Calu3 (cell line): ENCODE results near the gene RAI1. TPM values are rescaled to one million over a fixed set of nuclear protein-coding genes. Genes with fewer than 3 reads are reported as not detected.

Experiments
- BruUV-seq: library from RNA; stranded (reverse); fragments of 400-500 nt; replicated peaks from 2 replicates; lab custom pipeline; 2021; lab: Mats Ljungman, UMichigan
- CTCF ChIA-PET: fragments of 300-600 bp; sonication (Branson Sonifier 250); formaldehyde crosslinking; loops from one replicate; lab custom pipeline; 2022; ENCODE audit warnings: antibody characterized with exemption; lab: Charles Lee
- DNase-seq: peaks from one replicate; pipeline ENCODE4 v3.0.0; 2022
- H3K27ac Mint-ChIP-seq: one replicate; pipeline ENCODE4 v1.8.0; 2022; ENCODE audit warnings: mixed read lengths; ENCODE audit not compliant: unreplicated experiment
- H3K27me3 Mint-ChIP-seq: one replicate; pipeline ENCODE4 v1.8.0; 2022; ENCODE audit warnings: mixed read lengths; ENCODE audit not compliant: unreplicated experiment
- H3K36me3 Mint-ChIP-seq: one replicate; pipeline ENCODE4 v1.8.0; 2022; ENCODE audit warnings: mild to moderate bottlenecking, moderate library complexity, mixed read lengths; ENCODE audit not compliant: insufficient read depth, unreplicated experiment
- H3K4me1 Mint-ChIP-seq: one replicate; pipeline ENCODE4 v1.8.0; 2022; ENCODE audit warnings: mild to moderate bottlenecking, low read depth, mixed read lengths; ENCODE audit not compliant: unreplicated experiment
- H3K4me3 Mint-ChIP-seq: one replicate; pipeline ENCODE4 v1.8.0; 2022; ENCODE audit warnings: mild to moderate bottlenecking, low read depth, moderate library complexity, mixed read lengths; ENCODE audit not compliant: unreplicated experiment
- H3K9me3 Mint-ChIP-seq: one replicate; pipeline ENCODE4 v1.8.0; 2022; ENCODE audit warnings: low read depth, mixed read lengths; ENCODE audit not compliant: unreplicated experiment
- intact Hi-C: fragments of 100-400 bp; cut with micrococcal nuclease; formaldehyde crosslinking; loops from one replicate; pipeline ENCODE4 v1.10.0; 2022; ENCODE audit not compliant: unreplicated experiment
- total RNA-seq: library from RNA; stranded (reverse); gene quantifications from 2 replicates; pipeline ENCODE4 v1.2.3, GENCODE V29; 2022
- TF ChIP-seq, protein P1 (sequence below): fragments of 200-600 bp; IDR thresholded peaks from one replicate; pipeline ENCODE4 v1.8.0; 2022; ENCODE audit warnings: antibody characterized with exemption; ENCODE audit not compliant: unreplicated experiment

Gene RAI1
- total RNA-seq, 1 experiment from 2014 or later = 38.0 TPM

- peak overlapping the region; percentile 82 for H3K27ac Mint-ChIP-seq
- no peak for DNase-seq
- TF ChIP-seq, protein P1, sequence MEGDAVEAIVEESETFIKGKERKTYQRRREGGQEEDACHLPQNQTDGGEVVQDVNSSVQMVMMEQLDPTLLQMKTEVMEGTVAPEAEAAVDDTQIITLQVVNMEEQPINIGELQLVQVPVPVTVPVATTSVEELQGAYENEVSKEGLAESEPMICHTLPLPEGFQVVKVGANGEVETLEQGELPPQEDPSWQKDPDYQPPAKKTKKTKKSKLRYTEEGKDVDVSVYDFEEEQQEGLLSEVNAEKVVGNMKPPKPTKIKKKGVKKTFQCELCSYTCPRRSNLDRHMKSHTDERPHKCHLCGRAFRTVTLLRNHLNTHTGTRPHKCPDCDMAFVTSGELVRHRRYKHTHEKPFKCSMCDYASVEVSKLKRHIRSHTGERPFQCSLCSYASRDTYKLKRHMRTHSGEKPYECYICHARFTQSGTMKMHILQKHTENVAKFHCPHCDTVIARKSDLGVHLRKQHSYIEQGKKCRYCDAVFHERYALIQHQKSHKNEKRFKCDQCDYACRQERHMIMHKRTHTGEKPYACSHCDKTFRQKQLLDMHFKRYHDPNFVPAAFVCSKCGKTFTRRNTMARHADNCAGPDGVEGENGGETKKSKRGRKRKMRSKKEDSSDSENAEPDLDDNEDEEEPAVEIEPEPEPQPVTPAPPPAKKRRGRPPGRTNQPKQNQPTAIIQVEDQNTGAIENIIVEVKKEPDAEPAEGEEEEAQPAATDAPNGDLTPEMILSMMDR = no peak
- no peaks in the 10 kb centered on the region for H3K27me3 Mint-ChIP-seq
- no peak overlapping the region for H3K4me3 Mint-ChIP-seq
- CTCF ChIA-PET = interaction anchor here (0.5 kb wide), 1 partner anchor 56 kb away, joined by 12 read pairs; no protein-coding TSS in a partner anchor
- H3K36me3 Mint-ChIP-seq = peaks cover 56% of the 10 kb centered on the region
- H3K9me3 Mint-ChIP-seq = no peaks in the 10 kb centered on the region
- BruUV-seq = no TSS peak
- intact Hi-C loops = no loop called here
- H3K4me1 Mint-ChIP-seq = peaks cover 46% of the 10 kb centered on the region
Measured at GRCh38 chr17:17710355-17710727, 29.1 kb downstream of the RAI1 start.

DNA sequence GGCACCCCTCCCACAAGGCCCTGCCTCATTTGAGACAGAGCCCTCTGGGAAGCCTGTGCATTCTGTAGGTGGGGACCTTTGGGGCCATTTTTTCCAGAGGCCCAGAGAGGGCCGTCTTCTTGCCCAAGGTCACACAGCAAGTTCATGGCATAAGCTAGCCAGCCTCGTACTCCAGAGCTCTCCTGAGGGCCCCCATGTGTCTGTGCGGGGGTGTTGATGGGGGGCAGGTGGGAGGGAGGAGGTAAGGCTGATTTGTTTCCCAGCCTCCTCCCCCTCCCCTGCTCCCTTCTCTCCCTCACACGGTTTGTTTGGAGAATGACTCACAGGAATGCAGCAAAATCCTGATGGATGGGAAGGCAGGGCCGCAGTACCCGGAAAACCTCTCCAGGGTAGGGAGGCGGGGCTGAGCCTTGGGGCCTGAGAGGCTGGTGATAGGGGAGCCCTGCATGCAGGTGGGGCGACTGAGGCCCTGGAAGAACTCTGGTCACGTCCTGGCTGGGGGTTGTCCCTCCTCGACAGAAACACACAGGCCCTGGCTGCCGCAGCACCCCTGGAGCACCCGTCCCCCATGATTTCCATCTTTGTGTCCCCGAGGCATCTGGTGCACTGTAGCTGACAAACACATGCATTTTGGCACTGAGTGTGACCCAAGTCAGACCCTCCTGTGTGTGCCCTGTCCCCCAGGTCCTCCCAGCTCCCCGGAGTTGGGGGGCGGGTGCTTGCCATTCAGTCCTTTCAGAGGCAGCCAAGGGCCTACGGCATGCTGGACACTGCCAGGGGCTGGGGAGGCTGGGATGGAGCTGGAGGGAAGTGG lies 29.7 kb downstream of the RAI1 start:
- CTCF ChIA-PET = interaction anchor here (0.5 kb wide), 1 partner anchor 56 kb away, joined by 12 read pairs; no protein-coding TSS in a partner anchor
- no peaks in the 10 kb centered on the region for H3K27me3 Mint-ChIP-seq

DNA sequence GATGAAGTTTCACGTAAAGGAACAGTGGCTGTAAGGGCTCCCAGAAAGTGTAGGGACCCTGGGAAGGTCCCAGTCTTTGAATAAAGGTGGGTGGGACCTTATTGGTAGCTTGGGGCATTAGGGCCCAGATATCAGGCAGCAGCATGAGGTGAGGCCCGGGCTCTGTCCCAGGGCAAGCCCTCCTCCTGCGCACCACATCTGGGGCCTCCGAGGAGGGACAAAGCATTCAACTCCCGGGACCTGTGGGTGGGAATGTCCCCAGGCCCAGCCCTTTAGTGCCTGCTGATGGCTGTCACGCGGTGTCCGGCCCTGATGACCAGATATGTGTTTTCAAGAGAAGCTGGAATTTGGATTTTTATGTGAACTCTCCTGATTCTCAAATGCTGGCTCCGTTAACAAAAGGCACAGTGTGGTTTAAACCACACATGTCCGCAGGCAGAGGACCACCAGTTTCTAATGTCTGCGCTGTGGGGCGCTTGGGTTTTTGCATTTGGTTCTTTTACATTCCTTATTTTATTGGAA lies 30.4 kb downstream of the RAI1 start:
- intact Hi-C loops = no loop called here
- Mint-ChIP-seq H3K9me3 (no peaks in the 10 kb centered on the region), H3K27me3 (no peaks in the 10 kb centered on the region), H3K4me1 (peaks cover 46% of the 10 kb centered on the region), H3K4me3 (no peak overlapping the region), H3K36me3 (peaks cover 52% of the 10 kb centered on the region), H3K27ac (peak overlapping the region; percentile 77)
- no TSS peak for BruUV-seq
- no peak for DNase-seq
- CTCF ChIA-PET = no interaction called here
- TF ChIP-seq, protein P1 = no peak

More for the DNA sequence above, 29.7 kb downstream of the RAI1 start:
- Mint-ChIP-seq H3K4me3 (no peak overlapping the region), H3K27ac (peak overlapping the region; percentile 77), H3K36me3 (peaks cover 52% of the 10 kb centered on the region), H3K9me3 (no peaks in the 10 kb centered on the region), H3K4me1 (peaks cover 46% of the 10 kb centered on the region)
- no TSS peak for BruUV-seq
- TF ChIP-seq, protein P1 = no peak
- intact Hi-C loops = no loop called here
- peak; percentile 89 for DNase-seq

DNA sequence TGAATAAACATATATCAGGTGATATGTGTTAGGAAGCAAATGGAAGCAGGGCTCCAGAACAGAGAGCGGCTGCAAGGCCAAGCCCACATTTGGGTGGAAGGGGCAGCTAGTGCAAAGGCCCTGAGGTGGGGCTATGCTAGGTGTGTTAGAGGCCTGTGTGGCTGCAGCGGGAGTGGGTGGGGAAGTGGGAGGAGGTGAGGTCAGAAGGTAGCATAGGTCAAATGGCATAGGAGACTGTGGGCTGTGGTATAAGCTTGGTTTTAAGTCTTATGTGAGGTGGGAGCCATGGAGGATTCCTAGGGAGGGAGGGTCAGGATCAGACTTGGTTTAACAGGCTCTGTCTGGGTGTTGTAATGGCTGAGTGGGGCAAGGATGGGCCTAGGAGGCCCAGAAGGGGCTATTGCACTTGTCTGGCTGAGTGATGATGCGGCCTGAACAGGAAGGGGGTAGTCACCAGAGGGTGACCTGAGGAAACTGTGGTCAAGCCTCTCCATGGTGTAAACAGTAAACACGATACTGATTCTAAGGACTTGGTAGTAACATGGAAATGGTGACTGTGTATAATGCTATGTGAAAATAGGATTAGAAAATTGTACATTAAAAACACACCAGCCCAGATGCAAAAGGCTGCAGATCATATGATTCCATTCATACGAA lies 31.1 kb downstream of the RAI1 start:
- CTCF ChIA-PET = no interaction called here
- no TSS peak for BruUV-seq
- intact Hi-C loops = no loop called here
- DNase-seq = no peak
- H3K9me3 Mint-ChIP-seq = no peaks in the 10 kb centered on the region
- H3K4me1 Mint-ChIP-seq = peaks cover 50% of the 10 kb centered on the region
- no peaks in the 10 kb centered on the region for H3K27me3 Mint-ChIP-seq
- TF ChIP-seq, protein P1 = no peak
- H3K4me3 Mint-ChIP-seq = peak overlapping the region; percentile 21
- peak overlapping the region; percentile 74 for H3K27ac Mint-ChIP-seq
- H3K36me3 Mint-ChIP-seq = peaks cover 54% of the 10 kb centered on the region
